MCF 10A (cell line): ENCODE measurements around the gene PROK2. TPM values are rescaled to one million over a fixed set of nuclear protein-coding genes. Genes with fewer than 3 reads are reported as not detected.

Source experiments
- BruUV-seq: library from RNA; stranded (reverse); fragments of 400-500 nt; replicated peaks from 2 replicates; lab custom pipeline; 2021; lab: Mats Ljungman, UMichigan
- CTCF ChIA-PET: fragments of 300-600 bp; sonication (Branson Sonifier 250); formaldehyde crosslinking; extraction: SDS; loops from one replicate; lab custom pipeline; 2021; ENCODE audit warnings: antibody characterized with exemption, inconsistent platforms; lab: Yijun Ruan, JAX
- POLR2A ChIA-PET: fragments of 300-600, 350-650 bp; sonication (Branson Sonifier 250); formaldehyde crosslinking; extraction: SDS; loops from one replicate; lab custom pipeline; 2020; ENCODE audit warnings: antibody characterized with exemption, inconsistent platforms; lab: Yijun Ruan, JAX
- DNase-seq: peaks from one replicate; pipeline ENCODE4 v3.0.0-alpha.2; 2018; ENCODE audit not compliant: unreplicated experiment
- H3K27ac Mint-ChIP-seq: one replicate; pipeline ENCODE4 v1.8.0; 2022; ENCODE audit warnings: mild to moderate bottlenecking, low read depth, mixed read lengths; ENCODE audit not compliant: unreplicated experiment
- H3K27me3 Mint-ChIP-seq: one replicate; pipeline ENCODE4 v1.8.0; 2022; ENCODE audit warnings: mixed read lengths; ENCODE audit not compliant: insufficient read depth, unreplicated experiment
- H3K36me3 Mint-ChIP-seq: one replicate; pipeline ENCODE4 v1.8.0; 2022; ENCODE audit warnings: mild to moderate bottlenecking, moderate library complexity, mixed read lengths; ENCODE audit not compliant: insufficient read depth, unreplicated experiment
- H3K4me1 Mint-ChIP-seq: one replicate; pipeline ENCODE4 v1.8.0; 2022; ENCODE audit warnings: mixed read lengths; ENCODE audit not compliant: insufficient read depth, unreplicated experiment
- H3K4me3 Mint-ChIP-seq: one replicate; pipeline ENCODE4 v1.8.0; 2022; ENCODE audit warnings: mild to moderate bottlenecking, moderate library complexity, mixed read lengths; ENCODE audit not compliant: unreplicated experiment
- H3K9me3 Mint-ChIP-seq: one replicate; pipeline ENCODE4 v1.8.0; 2022; ENCODE audit warnings: mixed read lengths; ENCODE audit not compliant: unreplicated experiment
- CTCF ChIP-seq: fragments of 200-600 bp; IDR thresholded peaks from one replicate; pipeline ENCODE4 v1.8.0; 2022; ENCODE audit warnings: antibody characterized with exemption, mild to moderate bottlenecking; ENCODE audit not compliant: unreplicated experiment
- intact Hi-C: fragments of 100-400 bp; cut with micrococcal nuclease; formaldehyde crosslinking; loops from 2 replicates; pipeline ENCODE4 v1.14.1; 2022
- total RNA-seq: library from RNA; stranded (reverse); gene quantifications from 2 replicates; pipeline ENCODE4 v1.2.3, GENCODE V29; 2022

The PROK2 gene
- total RNA-seq, 1 experiment from 2014 or later = not detected

GRCh38 chr3:71789922-71790321 is 5.0 kb upstream of the PROK2 start:
- H3K9me3 Mint-ChIP-seq = no peaks in the 10 kb centered on the region
- H3K27ac Mint-ChIP-seq = no peak overlapping the region
- no peak for DNase-seq
- no peaks in the 10 kb centered on the region for H3K4me1 Mint-ChIP-seq
- intact Hi-C loops = no loop called here
- H3K27me3 Mint-ChIP-seq = peaks cover 45% of the 10 kb centered on the region
- ChIA-PET CTCF (no interaction called here), POLR2A (no interaction called here)
- no TSS peak for BruUV-seq
- H3K36me3 Mint-ChIP-seq = peaks cover 7% of the 10 kb centered on the region
- no peak for TF ChIP-seq CTCF
- no peak overlapping the region for H3K4me3 Mint-ChIP-seq

GRCh38 chr3:71787851-71788405 is 3.0 kb upstream of the PROK2 start:
- no peak for TF ChIP-seq CTCF
- Mint-ChIP-seq H3K27me3 (peaks cover 44% of the 10 kb centered on the region), H3K4me1 (no peaks in the 10 kb centered on the region), H3K36me3 (peaks cover 7% of the 10 kb centered on the region), H3K4me3 (no peak overlapping the region), H3K9me3 (no peaks in the 10 kb centered on the region), H3K27ac (no peak overlapping the region)
- DNase-seq = no peak
- intact Hi-C loops = no loop called here
- ChIA-PET CTCF (no interaction called here), POLR2A (no interaction called here)
- no TSS peak for BruUV-seq

- no TSS peak for BruUV-seq
- POLR2A ChIA-PET = interaction anchor here (0.7 kb wide), 1 partner anchor 1900 kb away, joined by 3 read pairs; no protein-coding TSS in a partner anchor
Observed at GRCh38 chr3:71786551-71786950, 1.6 kb upstream of the PROK2 start.

GRCh38 chr3:71786217-71786549 is 1.2 kb upstream of the PROK2 start:
- Mint-ChIP-seq H3K4me3 (no peak overlapping the region), H3K27me3 (peaks cover 61% of the 10 kb centered on the region), H3K27ac (no peak overlapping the region), H3K36me3 (peaks cover 7% of the 10 kb centered on the region), H3K9me3 (no peaks in the 10 kb centered on the region), H3K4me1 (no peaks in the 10 kb centered on the region)
- intact Hi-C loops = no loop called here
- ChIA-PET POLR2A (interaction anchor here (0.7 kb wide), 1 partner anchor 1900 kb away, joined by 3 read pairs; no protein-coding TSS in a partner anchor), CTCF (no interaction called here)
- no peak for DNase-seq
- no peak for TF ChIP-seq CTCF
- BruUV-seq = no TSS peak

More at GRCh38 chr3:71786551-71786950, 1.6 kb upstream of the PROK2 start:
- TF ChIP-seq CTCF = no peak
- Mint-ChIP-seq H3K27ac (no peak overlapping the region), H3K4me3 (no peak overlapping the region), H3K27me3 (peaks cover 58% of the 10 kb centered on the region), H3K4me1 (no peaks in the 10 kb centered on the region), H3K36me3 (peaks cover 7% of the 10 kb centered on the region), H3K9me3 (no peaks in the 10 kb centered on the region)
- DNase-seq = no peak
- intact Hi-C loops = no loop called here
- CTCF ChIA-PET = no interaction called here
